Neural cell (in vitro differentiated cells): ENCODE data around the gene CLTB. TPM values are rescaled to one million over a fixed set of nuclear protein-coding genes. Genes with fewer than 3 reads are reported as not detected.
"Not testable (repeated sequence)": the region's sequence is repeated elsewhere in the genome, so short reads cannot be mapped to it uniquely, and the experiment has no call there.

Experiments
- H2AFZ ChIP-seq: fragments of 200-600, 300-800 bp; sonication (generic), shearing (Covaris generic); 2 replicates; pipeline ENCODE4 v1.6.0; 2014; ENCODE audit warnings: low read depth, mild to moderate bottlenecking, antibody characterized with exemption, low read length, moderate library complexity
- H3F3A ChIP-seq: fragments of 200-600 bp; shearing (Covaris generic); 2 replicates; pipeline ENCODE4 v1.6.1; 2016; ENCODE audit warnings: mild to moderate bottlenecking, moderate library complexity, mixed read lengths, antibody characterized with exemption, low read length; ENCODE audit not compliant: insufficient read depth, poor library complexity, severe bottlenecking
- H3K27ac ChIP-seq: fragments of 200-600, 300-800 bp; sonication (generic), shearing (Covaris generic); 2 replicates; pipeline ENCODE4 v1.5.1; 2014; ENCODE audit warnings: mild to moderate bottlenecking, low read length, moderate library complexity
- H3K27me3 ChIP-seq: fragments of 300-800, 200-600 bp; sonication (generic), shearing (Covaris generic); 2 replicates; pipeline ENCODE4 v1.6.0; 2014; ENCODE audit warnings: mild to moderate bottlenecking, low read depth, low read length, moderate library complexity; ENCODE audit not compliant: insufficient read depth
- H3K36me3 ChIP-seq: fragments of 300-800, 200-600 bp; sonication (generic), shearing (Covaris generic); 2 replicates; pipeline ENCODE4 v1.5.1; 2014; ENCODE audit warnings: mild to moderate bottlenecking, antibody characterized with exemption, low read length, moderate library complexity; ENCODE audit not compliant: insufficient read depth
- H3K4me2 ChIP-seq: fragments of 300-800, 200-600 bp; sonication (generic), shearing (Covaris generic); 2 replicates; pipeline ENCODE4 v1.6.0; 2014; ENCODE audit warnings: mild to moderate bottlenecking, low read length
- H3K4me3 ChIP-seq: fragments of 300-800, 200-600 bp; sonication (generic), shearing (Covaris generic); 2 replicates; pipeline ENCODE4 v1.5.1; 2014; ENCODE audit warnings: mild to moderate bottlenecking, low read length, moderate library complexity
- H3K79me2 ChIP-seq: fragments of 200-600 bp; shearing (Covaris generic); replicated peaks from 2 replicates; pipeline ENCODE4 v1.6.0; 2014; ENCODE audit warnings: mild to moderate bottlenecking, low read length, moderate library complexity; ENCODE audit not compliant: insufficient read depth
- H3K9ac ChIP-seq: fragments of 300-800, 200-600 bp; sonication (generic), shearing (Covaris generic); 2 replicates; pipeline ENCODE4 v1.6.1; 2016; ENCODE audit warnings: mild to moderate bottlenecking, low read length, mixed read lengths
- H3K9me2 ChIP-seq: fragments of 200-600 bp; shearing (Covaris generic); 2 replicates; pipeline ENCODE4 v1.6.1; 2016; ENCODE audit warnings: mild to moderate bottlenecking, low read length, mixed read lengths; ENCODE audit not compliant: insufficient read depth
- H3K9me3 ChIP-seq: fragments of 200-600, 300-800 bp; sonication (generic), shearing (Covaris generic); 2 replicates; pipeline ENCODE4 v1.6.1; 2016; ENCODE audit warnings: mild to moderate bottlenecking, mixed run types, low read length, moderate library complexity, mixed read lengths
- H4K20me1 ChIP-seq: fragments of 200-600 bp; shearing (Covaris generic); 2 replicates; pipeline ENCODE4 v1.6.1; 2016; ENCODE audit warnings: mild to moderate bottlenecking, mixed run types; ENCODE audit not compliant: insufficient read depth
- EP300 ChIP-seq: fragments of 450-650 bp; conservative IDR thresholded peaks from 2 replicates; pipeline ENCODE4 v1.6.1; 2014; ENCODE audit warnings: antibody characterized with exemption, mild to moderate bottlenecking, moderate library complexity; ENCODE audit not compliant: poor library complexity, severe bottlenecking
- EZH2 ChIP-seq: fragments of 200-600, 300-800 bp; shearing (Covaris generic), sonication (generic); IDR thresholded peaks from 2 replicates; pipeline ENCODE4 v1.6.1; 2014; ENCODE audit warnings: antibody characterized with exemption, low read length, borderline replicate concordance, mild to moderate bottlenecking; ENCODE audit not compliant: insufficient read depth, poor library complexity, severe bottlenecking
- MXI1 ChIP-seq: fragments of 450-650 bp; conservative IDR thresholded peaks from 2 replicates; pipeline ENCODE4 v1.6.1; 2014; ENCODE audit warnings: antibody characterized with exemption, mild to moderate bottlenecking; ENCODE audit not compliant: poor library complexity, severe bottlenecking
- POLR2AphosphoS5 ChIP-seq: IDR thresholded peaks from 2 replicates; pipeline ENCODE4 v1.6.1; 2012
- RAD21 ChIP-seq: fragments of 450-650 bp; conservative IDR thresholded peaks from 2 replicates; pipeline ENCODE4 v1.6.1; 2014; ENCODE audit warnings: antibody characterized with exemption, mild to moderate bottlenecking, moderate library complexity
- SMC3 ChIP-seq: fragments of 450-650 bp; conservative IDR thresholded peaks from 2 replicates; pipeline ENCODE4 v1.6.1; 2014; ENCODE audit warnings: antibody characterized with exemption, mild to moderate bottlenecking, moderate library complexity; ENCODE audit not compliant: poor library complexity
- TAF1 ChIP-seq: IDR thresholded peaks from 2 replicates; pipeline ENCODE4 v1.6.1; 2012; ENCODE audit warnings: low read depth
- polyA plus RNA-seq: library from polyadenylated mRNA; depleted of rRNA; stranded (reverse); fragments of >200 nt; gene quantifications from 2 replicates; pipeline ENCODE4 v1.2.3, GENCODE V29; 2014
- TF ChIP-seq, protein P1 (sequence below): fragments of 450-650 bp; IDR thresholded peaks from 2 replicates; pipeline ENCODE4 v1.5.1; 2014; ENCODE audit warnings: antibody characterized with exemption, mild to moderate bottlenecking, moderate library complexity; ENCODE audit not compliant: poor library complexity, severe bottlenecking
- TF ChIP-seq, protein P2 (sequence below): IDR thresholded peaks from 2 replicates; pipeline ENCODE4 v1.6.1; 2012; ENCODE audit warnings: borderline replicate concordance

CLTB gene
- polyA plus RNA-seq, 1 donor from 2014 or later, result 239 TPM

- H4K20me1 ChIP-seq, result no peaks in the 10 kb centered on the region
- H3K27me3 ChIP-seq, result no peaks in the 10 kb centered on the region
- no peak overlapping the region for H2AFZ ChIP-seq
- no peak overlapping the region for H3K9ac ChIP-seq
- no peaks in the 10 kb centered on the region for H3K9me3 ChIP-seq
- no peak for TF ChIP-seq EZH2
- TF ChIP-seq TAF1, result no peak
- no peak for TF ChIP-seq RAD21
- no peak for TF ChIP-seq SMC3
- TF ChIP-seq, protein P1, sequence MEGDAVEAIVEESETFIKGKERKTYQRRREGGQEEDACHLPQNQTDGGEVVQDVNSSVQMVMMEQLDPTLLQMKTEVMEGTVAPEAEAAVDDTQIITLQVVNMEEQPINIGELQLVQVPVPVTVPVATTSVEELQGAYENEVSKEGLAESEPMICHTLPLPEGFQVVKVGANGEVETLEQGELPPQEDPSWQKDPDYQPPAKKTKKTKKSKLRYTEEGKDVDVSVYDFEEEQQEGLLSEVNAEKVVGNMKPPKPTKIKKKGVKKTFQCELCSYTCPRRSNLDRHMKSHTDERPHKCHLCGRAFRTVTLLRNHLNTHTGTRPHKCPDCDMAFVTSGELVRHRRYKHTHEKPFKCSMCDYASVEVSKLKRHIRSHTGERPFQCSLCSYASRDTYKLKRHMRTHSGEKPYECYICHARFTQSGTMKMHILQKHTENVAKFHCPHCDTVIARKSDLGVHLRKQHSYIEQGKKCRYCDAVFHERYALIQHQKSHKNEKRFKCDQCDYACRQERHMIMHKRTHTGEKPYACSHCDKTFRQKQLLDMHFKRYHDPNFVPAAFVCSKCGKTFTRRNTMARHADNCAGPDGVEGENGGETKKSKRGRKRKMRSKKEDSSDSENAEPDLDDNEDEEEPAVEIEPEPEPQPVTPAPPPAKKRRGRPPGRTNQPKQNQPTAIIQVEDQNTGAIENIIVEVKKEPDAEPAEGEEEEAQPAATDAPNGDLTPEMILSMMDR, result no peak
- no peak for TF ChIP-seq EP300
- TF ChIP-seq, protein P2, sequence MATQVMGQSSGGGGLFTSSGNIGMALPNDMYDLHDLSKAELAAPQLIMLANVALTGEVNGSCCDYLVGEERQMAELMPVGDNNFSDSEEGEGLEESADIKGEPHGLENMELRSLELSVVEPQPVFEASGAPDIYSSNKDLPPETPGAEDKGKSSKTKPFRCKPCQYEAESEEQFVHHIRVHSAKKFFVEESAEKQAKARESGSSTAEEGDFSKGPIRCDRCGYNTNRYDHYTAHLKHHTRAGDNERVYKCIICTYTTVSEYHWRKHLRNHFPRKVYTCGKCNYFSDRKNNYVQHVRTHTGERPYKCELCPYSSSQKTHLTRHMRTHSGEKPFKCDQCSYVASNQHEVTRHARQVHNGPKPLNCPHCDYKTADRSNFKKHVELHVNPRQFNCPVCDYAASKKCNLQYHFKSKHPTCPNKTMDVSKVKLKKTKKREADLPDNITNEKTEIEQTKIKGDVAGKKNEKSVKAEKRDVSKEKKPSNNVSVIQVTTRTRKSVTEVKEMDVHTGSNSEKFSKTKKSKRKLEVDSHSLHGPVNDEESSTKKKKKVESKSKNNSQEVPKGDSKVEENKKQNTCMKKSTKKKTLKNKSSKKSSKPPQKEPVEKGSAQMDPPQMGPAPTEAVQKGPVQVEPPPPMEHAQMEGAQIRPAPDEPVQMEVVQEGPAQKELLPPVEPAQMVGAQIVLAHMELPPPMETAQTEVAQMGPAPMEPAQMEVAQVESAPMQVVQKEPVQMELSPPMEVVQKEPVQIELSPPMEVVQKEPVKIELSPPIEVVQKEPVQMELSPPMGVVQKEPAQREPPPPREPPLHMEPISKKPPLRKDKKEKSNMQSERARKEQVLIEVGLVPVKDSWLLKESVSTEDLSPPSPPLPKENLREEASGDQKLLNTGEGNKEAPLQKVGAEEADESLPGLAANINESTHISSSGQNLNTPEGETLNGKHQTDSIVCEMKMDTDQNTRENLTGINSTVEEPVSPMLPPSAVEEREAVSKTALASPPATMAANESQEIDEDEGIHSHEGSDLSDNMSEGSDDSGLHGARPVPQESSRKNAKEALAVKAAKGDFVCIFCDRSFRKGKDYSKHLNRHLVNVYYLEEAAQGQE, result no peak
- no peak for TF ChIP-seq POLR2AphosphoS5
- no peak for TF ChIP-seq MXI1
- peaks cover 4% of the 10 kb centered on the region for H3F3A ChIP-seq
- no peak overlapping the region for H3K27ac ChIP-seq
- H3K36me3 ChIP-seq, result no peaks in the 10 kb centered on the region
- H3K9me2 ChIP-seq, result no peaks in the 10 kb centered on the region
- H3K79me2 ChIP-seq, result peaks cover 14% of the 10 kb centered on the region
- H3K4me3 ChIP-seq, result no peak overlapping the region
- no peak overlapping the region for H3K4me2 ChIP-seq
These were observed 28.4 kb upstream of the CLTB start for GRCh38 chr5:176444742-176445141.

- H3K4me2 ChIP-seq, H3K27me3 ChIP-seq: not testable (repeated sequence)
These were observed 26.6 kb upstream of the CLTB start for GRCh38 chr5:176442911-176443310.

GRCh38 chr5:176441921-176442323, 25.6 kb upstream of the CLTB start:
- H3K36me3 ChIP-seq, result no peaks in the 10 kb centered on the region
- H3F3A ChIP-seq, result no peaks in the 10 kb centered on the region
- H3K27me3 ChIP-seq, result no peaks in the 10 kb centered on the region
- H3K4me3 ChIP-seq, result no peak overlapping the region
- no peaks in the 10 kb centered on the region for H3K9me3 ChIP-seq
- no peak overlapping the region for H3K27ac ChIP-seq
- TF ChIP-seq, protein P1, result no peak
- TF ChIP-seq EP300, result no peak
- TF ChIP-seq MXI1, result no peak
- no peak for TF ChIP-seq TAF1
- TF ChIP-seq RAD21, result no peak
- H3K4me2 ChIP-seq, result no peak overlapping the region
- H3K79me2 ChIP-seq, result no peaks in the 10 kb centered on the region
- H3K9ac ChIP-seq, result no peak overlapping the region
- H4K20me1 ChIP-seq, result no peaks in the 10 kb centered on the region
- H2AFZ ChIP-seq, result no peak overlapping the region
- H3K9me2 ChIP-seq, result no peaks in the 10 kb centered on the region

More at GRCh38 chr5:176442911-176443310, 26.6 kb upstream of the CLTB start:
- H3K36me3 ChIP-seq, H4K20me1 ChIP-seq, H2AFZ ChIP-seq, H3K9ac ChIP-seq, H3K9me2 ChIP-seq, H3K27ac ChIP-seq, H3K9me3 ChIP-seq, H3K4me3 ChIP-seq, H3K79me2 ChIP-seq, H3F3A ChIP-seq: not testable (repeated sequence)
